ENCODE results near the gene COL11A2.
"Not testable (repeated sequence)": the region's sequence is repeated elsewhere in the genome, so short reads cannot be mapped to it uniquely, and the experiment has no call there.

Gene COL11A2

DNA sequence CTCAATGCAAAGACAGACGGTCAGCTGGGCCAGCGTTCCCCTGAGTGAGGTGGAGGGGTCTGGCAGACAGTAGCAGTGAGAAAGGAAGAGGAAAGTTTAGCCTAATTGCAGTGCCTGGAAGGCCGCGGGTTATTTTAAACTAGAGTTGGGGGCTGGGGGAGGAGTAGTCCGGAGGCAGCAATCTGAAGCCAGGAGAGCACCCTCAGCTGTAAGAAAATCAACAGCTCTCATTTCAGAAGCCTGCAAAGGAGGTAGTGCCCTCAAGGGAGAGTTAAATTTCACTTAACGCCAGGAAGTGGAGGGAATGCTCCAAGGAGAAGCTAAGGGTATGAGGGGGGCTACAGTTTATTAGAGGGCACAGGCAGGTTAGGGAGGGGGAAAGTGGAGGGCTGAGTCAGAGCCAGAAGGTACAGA is 43.0 kb upstream of the COL11A2 start:
- ChIA-PET CTCF (interaction anchor here (0.8 to 1.7 kb wide), 2 partner anchors 11 to 13 kb away, joined by 3 to 7 read pairs; no protein-coding TSS in a partner anchor), POLR2A (interaction anchor here (0.8 to 1.8 kb wide), 6 partner anchors 11 to 36 kb away, joined by 3 to 7 read pairs (median 6); partner anchors contain the start of gene RING1)
- no peak for DNase-seq (ENCODE audit: extremely low spot score)
- no peak for TF ChIP-seq L3MBTL2 (conservative IDR thresholded peaks at IDR 0.05)
- TF ChIP-seq HDGF (IDR thresholded peaks at IDR 0.05; ENCODE audit: borderline replicate concordance): no peak
- no peak for TF ChIP-seq ARNT (IDR thresholded peaks at IDR 0.05)

DNA sequence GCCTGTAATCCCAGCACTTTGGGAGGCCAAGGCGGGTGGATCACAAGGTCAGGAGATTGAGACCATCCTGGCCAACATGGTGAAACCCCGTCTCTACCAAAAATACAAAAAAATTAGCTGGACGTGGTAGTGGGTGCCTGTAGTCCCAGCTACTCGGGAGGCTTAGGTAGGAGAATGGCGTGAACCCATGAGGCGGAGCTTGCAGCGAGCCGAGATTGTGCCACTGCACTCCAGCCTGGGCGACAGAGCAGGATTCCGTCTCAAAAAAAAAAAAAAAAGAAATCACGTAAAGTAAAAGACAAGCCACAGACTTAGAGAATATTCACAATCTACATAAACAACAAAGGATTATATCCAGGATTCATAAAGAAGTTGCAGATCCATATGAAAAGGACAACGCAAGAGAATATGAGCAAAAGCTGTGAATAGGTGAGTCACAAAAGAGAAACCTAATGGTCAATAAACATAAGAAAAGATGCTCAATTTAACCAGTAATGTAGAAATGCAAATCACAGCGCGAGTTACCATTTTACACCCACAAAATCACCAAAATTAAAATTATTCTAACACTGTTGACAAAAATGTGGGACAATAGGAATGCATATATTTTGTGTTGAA is 34.3 kb upstream of the COL11A2 start:
- ChIA-PET POLR2A (interaction anchor here (1.4 kb wide), 1 partner anchor 18 kb away, joined by 7 read pairs; the partner anchor contains the start of gene RING1), CTCF (interaction anchor here (0.7 kb wide), 1 partner anchor 83 kb away, joined by 4 read pairs; no protein-coding TSS in a partner anchor)
- not testable (repeated sequence) for DNase-seq (ENCODE audit: extremely low spot score)

DNA sequence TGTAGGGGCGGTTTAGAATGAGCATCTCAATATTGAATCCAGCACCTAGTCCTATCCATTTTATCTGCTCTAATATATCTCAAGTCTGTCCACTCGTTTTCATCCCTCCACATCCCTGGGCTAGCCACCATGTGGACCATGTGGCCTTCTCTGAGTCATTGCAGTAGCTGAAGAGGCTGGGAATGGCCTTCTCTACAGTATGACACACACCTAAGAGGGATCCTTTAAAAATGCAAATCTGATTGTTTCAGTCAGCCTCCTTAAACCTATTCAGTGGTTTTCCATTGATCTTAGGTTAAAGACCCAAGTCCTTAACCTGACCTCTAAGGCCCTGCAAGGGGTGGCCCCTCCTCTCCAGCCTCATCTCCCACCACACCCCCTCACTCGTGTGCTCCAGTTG is 25.4 kb upstream of the COL11A2 start:
- TF ChIP-seq, protein P1, sequence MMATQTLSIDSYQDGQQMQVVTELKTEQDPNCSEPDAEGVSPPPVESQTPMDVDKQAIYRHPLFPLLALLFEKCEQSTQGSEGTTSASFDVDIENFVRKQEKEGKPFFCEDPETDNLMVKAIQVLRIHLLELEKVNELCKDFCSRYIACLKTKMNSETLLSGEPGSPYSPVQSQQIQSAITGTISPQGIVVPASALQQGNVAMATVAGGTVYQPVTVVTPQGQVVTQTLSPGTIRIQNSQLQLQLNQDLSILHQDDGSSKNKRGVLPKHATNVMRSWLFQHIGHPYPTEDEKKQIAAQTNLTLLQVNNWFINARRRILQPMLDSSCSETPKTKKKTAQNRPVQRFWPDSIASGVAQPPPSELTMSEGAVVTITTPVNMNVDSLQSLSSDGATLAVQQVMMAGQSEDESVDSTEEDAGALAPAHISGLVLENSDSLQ (IDR thresholded peaks at IDR 0.05): no peak
- TF ChIP-seq NFRKB (IDR thresholded peaks at IDR 0.05): no peak
- TF ChIP-seq SP1 (IDR thresholded peaks at IDR 0.05): no peak
- no peak for TF ChIP-seq FOXK2 (IDR thresholded peaks at IDR 0.05)
- TF ChIP-seq ZNF384 (IDR thresholded peaks at IDR 0.05): no peak
- TF ChIP-seq SUZ12 (IDR thresholded peaks at IDR 0.05): no peak
- TF ChIP-seq FOXM1 (IDR thresholded peaks at IDR 0.05; ENCODE audit: borderline replicate concordance): no peak
- TF ChIP-seq CTBP1 (IDR thresholded peaks at IDR 0.05; ENCODE audit: borderline replicate concordance): no peak
- TF ChIP-seq L3MBTL2 (conservative IDR thresholded peaks at IDR 0.05): no peak
- TF ChIP-seq LEF1 (IDR thresholded peaks at IDR 0.05; ENCODE audit: borderline replicate concordance): no peak
- no peak for TF ChIP-seq TARDBP (IDR thresholded peaks at IDR 0.05)
- TF ChIP-seq HDGF (IDR thresholded peaks at IDR 0.05; ENCODE audit: borderline replicate concordance): no peak
- TF ChIP-seq ARNT (IDR thresholded peaks at IDR 0.05): no peak
- TF ChIP-seq BHLHE40 (IDR thresholded peaks at IDR 0.05; ENCODE audit: borderline replicate concordance): no peak
- no peak for TF ChIP-seq FOXA1 (IDR thresholded peaks at IDR 0.05)
- no peak for TF ChIP-seq ELF4 (IDR thresholded peaks at IDR 0.05)
- ChIA-PET CTCF (no interaction called here), POLR2A (interaction anchor here (1.1 kb wide), 1 partner anchor 9 kb away, joined by 3 read pairs; the partner anchor contains the start of gene RING1)
- no peak for DNase-seq (ENCODE audit: extremely low spot score)

DNA sequence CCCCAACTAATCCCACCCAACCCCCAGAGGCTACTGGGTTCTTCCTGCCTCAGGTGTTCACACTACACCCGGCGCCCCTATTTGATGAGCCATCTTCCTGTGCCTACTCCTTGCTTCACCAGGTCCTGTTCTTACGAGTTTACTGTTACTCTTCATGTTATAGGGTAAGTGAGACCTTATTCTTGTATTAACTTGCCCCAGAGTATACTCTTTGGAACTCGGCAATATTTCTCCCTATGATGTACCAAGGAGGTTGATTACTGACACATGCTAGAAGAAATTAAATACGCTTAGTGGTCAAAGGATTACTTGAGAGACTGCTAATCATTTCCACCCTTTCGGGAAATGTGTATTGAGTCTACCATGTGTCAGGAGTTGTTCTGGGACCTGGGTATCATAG is 25.0 kb upstream of the COL11A2 start:
- CTCF ChIA-PET: no interaction called here
- POLR2A ChIA-PET: no interaction called here
- TF ChIP-seq, protein P1 (IDR thresholded peaks at IDR 0.05): no peak
- DNase-seq (ENCODE audit: extremely low spot score): no peak

DNA sequence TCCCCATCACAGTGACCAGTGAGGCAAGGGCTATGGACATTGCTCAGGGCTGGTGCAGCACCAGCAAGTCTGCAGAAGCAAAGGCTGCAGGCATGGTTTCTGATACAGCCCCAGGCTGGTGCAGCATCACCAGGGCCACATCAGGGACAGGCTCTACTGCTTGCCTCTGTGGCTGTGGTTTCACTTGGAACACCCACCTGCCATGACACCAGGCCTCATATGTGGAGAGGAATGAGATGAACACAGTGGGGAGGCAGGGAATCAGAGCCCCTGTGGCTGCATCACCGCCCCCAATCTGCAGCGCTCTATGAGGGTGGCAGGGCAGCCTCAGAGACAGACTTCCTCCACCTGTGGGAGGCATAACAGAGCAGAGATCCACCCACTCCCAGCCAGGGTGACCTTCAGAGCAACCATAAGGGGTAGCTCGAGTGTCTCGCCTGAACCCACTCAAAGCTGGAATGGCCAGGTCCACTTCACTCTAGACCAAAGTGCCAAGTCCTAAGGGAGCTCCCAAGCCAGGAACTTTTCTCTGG is 23.9 kb upstream of the COL11A2 start:
- CTCF ChIA-PET: no interaction called here
- POLR2A ChIA-PET: interaction anchor here (1.1 kb wide), 1 partner anchor 8 kb away, joined by 3 read pairs; the partner anchor contains the start of gene RING1
- TF ChIP-seq, protein P1 (IDR thresholded peaks at IDR 0.05): no peak
- TF ChIP-seq SP1 (IDR thresholded peaks at IDR 0.05): no peak
- TF ChIP-seq FOXK2 (IDR thresholded peaks at IDR 0.05): no peak
- no peak for TF ChIP-seq LEF1 (IDR thresholded peaks at IDR 0.05; ENCODE audit: borderline replicate concordance)
- no peak for TF ChIP-seq TARDBP (IDR thresholded peaks at IDR 0.05)
- TF ChIP-seq ELF4 (IDR thresholded peaks at IDR 0.05): no peak
- TF ChIP-seq FOXM1 (IDR thresholded peaks at IDR 0.05; ENCODE audit: borderline replicate concordance): no peak
- TF ChIP-seq BHLHE40 (IDR thresholded peaks at IDR 0.05; ENCODE audit: borderline replicate concordance): no peak
- no peak for TF ChIP-seq HDGF (IDR thresholded peaks at IDR 0.05; ENCODE audit: borderline replicate concordance)
- no peak for TF ChIP-seq FOXA1 (IDR thresholded peaks at IDR 0.05)
- no peak for TF ChIP-seq NFRKB (IDR thresholded peaks at IDR 0.05)
- no peak for TF ChIP-seq L3MBTL2 (conservative IDR thresholded peaks at IDR 0.05)
- TF ChIP-seq ARNT (IDR thresholded peaks at IDR 0.05): no peak
- TF ChIP-seq CTBP1 (IDR thresholded peaks at IDR 0.05; ENCODE audit: borderline replicate concordance): no peak
- no peak for TF ChIP-seq ZNF384 (IDR thresholded peaks at IDR 0.05)
- no peak for TF ChIP-seq SUZ12 (IDR thresholded peaks at IDR 0.05)
- DNase-seq (ENCODE audit: extremely low spot score): no peak

DNA sequence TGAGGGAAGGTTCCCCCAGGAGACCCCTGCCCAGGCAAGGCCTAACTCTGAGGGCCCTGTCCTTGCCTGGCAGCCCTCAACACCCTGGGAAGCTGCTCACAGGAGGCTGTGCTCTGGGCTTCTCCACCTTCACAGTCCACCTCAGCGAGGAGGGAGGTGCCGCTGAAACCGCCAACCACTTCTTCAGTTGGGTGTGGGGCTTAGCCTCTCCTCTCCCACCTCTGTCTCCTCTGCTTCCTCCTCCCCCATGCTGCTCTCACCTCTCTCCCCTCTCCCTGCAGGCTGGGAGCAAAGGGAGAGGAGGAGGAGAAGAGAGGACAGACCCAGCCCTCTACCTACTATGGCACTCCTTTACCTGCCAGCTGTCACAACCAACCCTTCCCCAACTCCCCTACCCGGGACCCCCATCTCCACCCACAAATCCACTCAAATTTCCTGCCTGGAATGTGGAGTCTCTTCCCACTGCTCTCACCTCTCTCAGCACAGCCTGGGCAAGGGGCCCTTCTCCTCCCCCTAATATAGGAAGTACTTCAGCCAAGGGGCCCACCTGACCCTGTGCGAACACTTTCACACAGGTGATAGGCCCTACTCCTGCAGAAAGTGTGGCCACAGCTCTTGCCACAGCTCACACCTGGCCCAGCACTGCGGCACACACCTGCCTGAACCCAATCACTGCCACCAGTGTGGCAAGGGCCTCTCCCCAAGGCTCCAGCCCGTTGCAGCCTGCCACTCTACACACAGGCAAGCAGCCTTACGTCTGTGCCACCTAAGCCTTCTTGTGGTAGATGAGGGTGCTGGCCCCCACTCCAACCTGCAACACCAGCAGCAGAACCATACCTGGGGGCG is 23.2 kb upstream of the COL11A2 start:
- no peak for DNase-seq (ENCODE audit: extremely low spot score)
- ChIA-PET CTCF (no interaction called here), POLR2A (interaction anchor here (1.1 kb wide), 1 partner anchor 7 kb away, joined by 3 read pairs; the partner anchor contains the start of gene RING1)
- TF ChIP-seq FOXA1 (IDR thresholded peaks at IDR 0.05): no peak

Data from HEK293T (cell line).